GM18951 (cell line): Measurements from ENCODE around the gene ACADS.

Experiments used
- POLR2A ChIP-seq: IDR thresholded peaks from 4 replicates; pipeline ENCODE4 v1.6.1; 2011; ENCODE audit warnings: mild to moderate bottlenecking; ENCODE audit not compliant: insufficient read length, insufficient read depth; ENCODE audit errors: extremely low read depth
- in situ Hi-C: fragments of 300-500 bp; cut with MboI; formaldehyde crosslinking; loops from one replicate; pipeline ENCODE4 v1.12.0; 2022; ENCODE audit warnings: low sequenced_read_pairs, mixed read lengths, inconsistent platforms; ENCODE audit not compliant: unreplicated experiment

Gene ACADS

DNA sequence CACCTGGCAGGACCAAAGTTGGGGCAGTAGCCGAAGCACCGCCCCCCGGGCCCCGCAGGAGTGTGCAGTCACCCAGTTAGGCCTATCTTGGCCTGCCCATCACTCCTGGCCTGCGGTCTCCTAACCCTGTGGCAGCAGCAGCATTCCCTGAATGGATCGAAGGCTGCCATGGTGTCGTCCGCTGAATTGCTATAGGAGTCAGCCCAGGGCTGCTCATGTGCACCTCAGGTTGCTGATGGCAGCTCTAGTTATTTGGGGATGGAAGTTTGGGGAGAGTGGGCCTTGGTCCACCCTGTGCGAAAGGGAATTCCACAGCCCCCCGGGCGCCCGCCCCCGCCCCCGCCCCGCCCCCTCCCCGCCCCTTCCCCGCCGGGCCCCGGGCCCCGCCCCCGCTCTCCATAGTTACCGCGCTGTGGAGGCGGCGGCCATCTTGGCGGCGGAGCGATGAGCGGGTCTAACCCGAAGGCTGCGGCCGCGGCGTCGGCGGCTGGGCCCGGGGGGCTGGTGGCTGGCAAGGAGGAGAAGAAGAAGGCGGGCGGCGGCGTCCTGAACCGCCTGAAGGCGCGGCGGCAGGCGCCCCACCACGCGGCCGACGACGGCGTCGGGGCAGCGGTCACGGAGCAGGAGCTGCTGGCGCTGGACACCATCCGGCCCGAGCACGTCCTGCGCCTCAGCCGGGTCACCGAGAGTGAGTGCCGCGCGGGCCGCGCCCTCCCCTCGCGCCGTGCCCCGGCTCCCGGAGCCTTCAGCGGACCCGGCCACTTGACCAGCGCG is 15.4 kb upstream of the ACADS start, which contains the start of gene UNC119B:
Gene UNC119B (plus strand): TSS at position 428 of the 774 bp plus-strand sequence. CDS start 17 bp downstream, at position 445.
- TF ChIP-seq POLR2A, result peak; percentile 66
- in situ Hi-C loops, result loop anchor here (10.0 kb wide), 1 partner anchor 65 kb away; the partner anchor contains the start of gene CABP1

DNA sequence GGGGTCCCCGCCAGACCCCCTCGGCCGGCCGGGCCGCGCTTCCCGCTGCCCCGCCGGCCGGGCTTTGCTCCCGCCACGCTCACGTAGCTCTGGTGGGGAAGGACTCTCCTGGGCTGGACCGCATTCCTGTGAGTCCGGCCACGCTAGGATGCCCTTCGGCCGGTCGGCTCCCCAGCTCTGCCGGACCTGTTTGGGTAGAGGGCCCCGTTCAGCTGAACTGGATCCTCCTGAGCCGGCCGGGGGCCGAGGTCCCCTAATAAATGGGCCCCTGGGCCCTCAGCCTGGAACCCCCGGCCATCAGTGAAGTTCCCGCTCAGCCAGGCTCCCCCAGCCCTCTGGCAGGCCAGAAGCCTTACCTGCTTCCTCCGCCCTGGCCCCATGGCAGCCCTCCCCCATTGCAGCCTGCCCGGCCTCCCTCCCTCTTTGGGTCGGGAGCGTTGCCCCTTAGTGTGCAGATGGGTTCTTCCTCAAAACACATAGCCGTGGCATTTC is 14.8 kb upstream of the ACADS start:
- in situ Hi-C loops, result loop anchor here (10.0 kb wide), 1 partner anchor 66 kb away; the partner anchor contains the start of gene CABP1
- TF ChIP-seq POLR2A, result no peak

DNA sequence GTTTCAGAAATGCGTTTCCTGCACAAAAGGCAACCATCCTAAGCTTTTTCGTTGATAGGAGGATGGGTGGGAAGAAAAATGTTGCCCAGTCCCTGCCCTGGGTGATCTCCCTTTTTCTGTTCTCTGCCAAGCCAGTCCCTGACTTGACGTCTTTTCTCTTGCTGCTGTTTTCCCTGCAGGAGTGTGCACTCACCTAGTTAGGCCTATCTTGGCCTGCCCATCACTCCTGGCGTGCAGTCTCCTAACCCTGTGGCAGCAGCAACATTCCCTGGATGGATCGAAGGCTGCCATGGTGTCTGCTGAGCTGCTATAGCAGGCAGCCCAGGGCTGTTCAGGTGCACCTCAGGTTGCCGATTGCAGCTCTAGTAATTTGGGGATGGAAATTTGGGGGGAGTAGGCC is 14.2 kb upstream of the ACADS start:
- in situ Hi-C loops, result loop anchor here (10.0 kb wide), 1 partner anchor 67 kb away; the partner anchor contains the start of gene CABP1
- no peak for TF ChIP-seq POLR2A

DNA sequence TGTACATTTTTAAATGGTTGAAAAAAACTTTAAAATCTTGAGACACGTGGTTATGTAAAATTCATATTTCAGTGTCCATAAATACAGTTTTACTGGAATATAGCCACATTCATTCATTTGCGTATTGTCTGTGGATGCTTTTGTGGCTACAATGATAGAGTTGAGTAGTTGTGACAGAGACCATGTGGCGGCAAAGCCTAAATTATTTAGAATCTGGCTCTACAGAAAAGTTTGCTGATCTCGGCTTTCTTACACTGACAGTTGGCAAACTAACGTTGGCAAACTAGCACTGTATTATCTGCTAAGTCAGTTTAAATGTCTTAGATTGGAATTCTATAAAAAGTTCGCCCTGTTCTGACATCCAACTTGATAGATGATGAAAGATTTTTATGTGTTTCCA is 13.0 kb upstream of the ACADS start:
- TF ChIP-seq POLR2A, result no peak
- in situ Hi-C loops, result loop anchor here (10.0 kb wide), 1 partner anchor 68 kb away; the partner anchor contains the start of gene CABP1

DNA sequence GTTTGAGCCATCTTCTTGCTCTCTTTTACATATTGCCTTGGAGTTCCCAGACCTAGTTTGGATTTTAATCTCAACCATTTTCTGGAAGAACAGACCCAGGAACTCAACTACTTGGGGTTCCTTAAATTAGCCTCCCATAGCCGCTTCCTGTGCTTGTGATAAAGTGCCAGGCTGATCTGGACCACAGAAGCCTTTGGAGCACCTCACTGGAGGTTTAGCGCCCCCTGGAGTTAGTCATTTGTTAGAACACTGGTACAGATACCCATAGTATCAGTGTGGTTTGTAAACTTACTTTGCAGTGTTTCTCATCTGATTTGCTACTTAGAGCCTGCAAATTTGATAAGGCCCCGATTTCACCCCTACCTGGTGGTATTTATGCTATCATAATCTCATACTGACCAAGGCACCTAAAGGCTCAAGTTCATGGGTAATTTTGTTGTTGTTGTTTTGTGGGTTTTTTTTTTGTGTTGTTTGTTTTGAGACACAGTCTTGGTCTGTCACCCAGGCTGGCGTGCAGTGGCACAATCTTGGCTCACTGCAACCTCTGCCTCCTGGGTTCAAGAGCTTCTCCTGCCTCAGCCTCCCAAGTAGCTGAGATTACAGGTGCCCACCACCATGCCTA is 11.7 kb upstream of the ACADS start:
- TF ChIP-seq POLR2A, result no peak
- in situ Hi-C loops, result loop anchor here (10.0 kb wide), 1 partner anchor 69 kb away; the partner anchor contains the start of gene CABP1

DNA sequence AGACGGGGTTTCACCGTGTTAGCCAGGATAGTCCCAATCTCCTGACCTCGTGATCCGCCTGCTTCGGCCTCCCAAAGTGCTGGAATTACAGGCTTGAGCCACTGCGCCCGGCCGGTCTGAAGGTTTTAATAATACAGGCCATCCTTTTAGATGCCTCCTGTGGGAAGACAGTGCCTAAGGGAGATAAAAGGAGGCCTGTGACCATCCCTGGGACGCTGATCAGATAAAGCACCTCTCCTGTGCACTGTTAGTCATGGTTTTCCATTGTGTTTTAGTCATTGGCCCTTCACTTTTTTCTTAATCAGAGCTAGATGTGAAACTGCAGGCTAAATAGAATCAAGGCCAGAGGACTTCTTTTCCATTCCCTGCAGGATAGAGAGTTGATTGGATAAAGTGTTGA is 7.6 kb upstream of the ACADS start:
- in situ Hi-C loops, result loop anchor here (10.0 kb wide), 1 partner anchor 73 kb away; the partner anchor contains the start of gene CABP1
- TF ChIP-seq POLR2A, result no peak

DNA sequence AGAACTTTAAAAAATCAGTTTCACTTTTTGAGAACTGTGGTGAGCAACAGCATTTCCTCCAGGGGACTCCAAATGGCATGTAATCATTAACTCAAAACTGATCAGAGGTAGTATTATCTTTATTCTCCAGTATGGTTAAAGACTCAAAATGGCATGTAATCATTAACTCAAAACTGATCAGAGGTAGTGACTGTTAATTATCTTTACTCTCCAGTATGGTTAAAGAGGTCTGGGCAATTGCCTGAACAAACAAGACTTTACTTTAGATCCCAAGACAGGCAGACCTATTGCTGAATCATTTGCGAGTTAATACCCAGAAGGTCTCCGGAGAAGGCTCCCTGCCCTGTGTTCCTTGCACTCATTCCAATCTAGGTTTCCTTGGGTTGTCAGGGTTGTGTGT is 6.6 kb upstream of the ACADS start:
- in situ Hi-C loops, result loop anchor here (10.0 kb wide), 1 partner anchor 74 kb away; the partner anchor contains the start of gene CABP1
- TF ChIP-seq POLR2A, result no peak

DNA sequence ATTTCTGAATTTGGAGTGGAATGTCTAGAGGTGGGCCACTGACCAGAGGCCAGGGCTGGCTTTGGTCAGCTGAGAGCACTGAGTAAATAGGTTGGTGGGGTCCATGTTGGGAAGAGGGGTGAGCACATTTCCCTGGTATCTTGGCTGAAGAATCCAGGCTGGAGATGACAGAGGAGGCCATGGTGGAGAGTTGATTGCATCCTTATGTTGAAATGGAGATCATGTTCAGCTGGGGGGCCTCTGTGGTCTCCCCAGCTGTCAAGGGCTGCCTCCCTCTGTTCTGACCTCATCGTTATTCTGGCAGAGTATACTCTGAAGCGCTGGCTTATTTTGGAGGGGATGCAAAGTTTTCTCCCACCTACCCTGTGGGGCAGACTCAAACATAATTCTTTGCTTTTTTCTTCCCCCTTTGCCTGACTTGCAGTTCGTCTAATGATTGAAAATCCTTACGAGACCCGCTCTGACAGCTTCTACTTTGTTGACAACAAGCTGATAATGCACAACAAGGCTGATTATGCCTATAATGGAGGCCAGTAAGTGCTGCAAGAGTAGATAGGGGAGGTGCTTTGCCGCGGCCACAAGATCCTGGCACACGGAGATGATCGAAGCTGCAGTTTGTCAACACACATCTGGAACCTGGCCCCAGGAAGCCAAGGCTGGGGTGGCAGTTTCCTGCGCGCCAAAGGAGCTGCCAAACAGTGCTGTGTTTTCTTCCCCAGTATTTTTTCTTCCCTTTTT is 6.0 kb upstream of the ACADS start:
- in situ Hi-C loops, result loop anchor here (10.0 kb wide), 1 partner anchor 75 kb away; the partner anchor contains the start of gene CABP1
- TF ChIP-seq POLR2A, result no peak

DNA sequence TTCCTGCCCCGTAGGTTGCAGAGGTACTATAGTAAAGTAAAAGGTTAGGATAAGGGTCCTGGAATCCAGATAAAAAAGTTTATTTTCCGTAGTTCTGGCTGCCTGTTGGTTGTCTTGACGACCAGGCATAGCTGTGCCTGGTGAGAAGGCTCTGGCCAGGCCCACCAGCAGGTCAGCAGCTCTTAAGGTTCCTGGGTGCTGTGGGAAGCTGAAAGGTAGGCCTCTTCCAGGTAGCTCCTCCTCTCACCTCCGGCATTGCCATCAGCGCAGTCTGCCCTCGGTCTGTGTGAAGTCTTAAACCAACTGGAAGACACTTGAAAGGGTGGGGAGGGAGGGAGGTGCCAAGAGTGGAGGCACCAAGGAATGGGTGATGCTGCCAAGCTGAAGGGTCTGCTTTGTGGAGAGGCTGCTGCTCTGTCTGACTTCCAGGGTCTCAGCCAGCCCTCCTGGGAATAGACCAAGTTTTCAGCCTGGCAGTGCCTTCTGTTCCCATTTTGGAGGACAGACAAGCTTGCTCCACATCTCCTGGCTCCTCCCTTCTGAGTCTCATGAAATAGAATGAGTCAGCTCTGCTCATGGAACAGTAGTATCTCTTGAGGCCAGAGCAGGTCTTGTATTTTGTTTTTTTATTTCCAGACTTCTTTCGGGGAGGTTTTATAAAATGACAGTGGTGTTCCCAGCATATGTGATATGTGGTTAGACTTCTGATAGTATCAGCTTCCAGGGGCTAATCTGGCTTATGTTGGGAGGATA is 5.2 kb upstream of the ACADS start:
- TF ChIP-seq POLR2A, result no peak
- in situ Hi-C loops, result no loop called here

DNA sequence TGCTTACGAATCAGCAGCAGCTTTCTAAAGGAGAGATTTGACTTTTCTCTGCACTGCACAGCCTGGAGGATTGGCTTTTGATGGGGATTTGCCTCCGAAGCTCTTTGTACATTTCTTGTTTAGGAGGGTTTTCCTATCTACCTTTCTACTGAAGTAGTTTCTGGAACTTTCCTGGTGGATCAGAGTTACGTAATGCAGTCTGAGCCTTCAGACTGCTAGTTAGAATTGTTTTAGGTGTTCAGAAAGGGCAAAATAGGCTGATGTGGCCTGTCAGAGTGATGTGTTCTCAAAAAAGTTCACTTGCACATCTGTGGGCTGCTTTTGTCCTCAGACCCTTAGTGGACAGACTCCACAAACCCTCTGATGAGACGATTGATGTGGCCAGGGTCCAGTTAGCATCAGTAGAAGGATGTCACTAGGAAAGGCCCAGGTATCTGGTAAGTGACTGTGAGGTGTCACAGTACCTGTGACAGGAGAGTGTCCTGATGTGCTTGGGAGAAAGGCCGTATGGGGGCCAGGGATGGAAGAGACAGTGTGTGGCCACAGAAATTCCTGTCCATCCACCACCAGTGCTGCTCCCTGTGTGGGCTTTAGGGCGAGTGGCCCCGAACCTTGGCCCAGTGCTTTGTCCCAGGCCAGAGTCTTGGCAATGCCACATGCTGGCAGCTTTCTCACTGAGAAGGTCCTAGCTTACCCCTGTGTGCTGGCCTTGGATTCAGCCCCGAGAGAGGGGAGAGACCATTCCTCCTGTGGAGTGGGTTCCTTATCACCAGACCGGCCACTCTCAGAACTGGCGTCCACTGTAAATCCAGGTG is 4.4 kb upstream of the ACADS start:
- TF ChIP-seq POLR2A, result no peak
- in situ Hi-C loops, result no loop called here

DNA sequence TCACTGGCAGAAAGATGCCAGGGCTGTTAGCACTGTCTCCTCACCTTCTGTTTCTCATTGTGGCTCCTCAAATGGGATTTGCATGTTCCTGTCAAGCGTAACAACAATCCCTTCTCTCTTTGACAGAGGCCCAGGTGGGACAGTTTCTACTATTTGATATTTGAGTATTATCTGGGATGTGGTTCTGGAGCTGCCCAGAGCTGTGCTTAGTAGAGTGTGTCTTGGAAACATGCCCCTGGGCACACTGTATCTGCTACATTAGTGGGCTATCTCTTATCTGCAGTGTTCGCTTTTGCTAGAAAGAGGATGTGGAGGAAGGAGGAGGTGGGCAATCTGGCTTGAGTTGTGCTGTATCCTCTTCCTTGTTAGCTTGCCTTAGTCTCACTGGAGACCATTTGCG is 3.8 kb upstream of the ACADS start:
- in situ Hi-C loops, result no loop called here
- TF ChIP-seq POLR2A, result no peak

DNA sequence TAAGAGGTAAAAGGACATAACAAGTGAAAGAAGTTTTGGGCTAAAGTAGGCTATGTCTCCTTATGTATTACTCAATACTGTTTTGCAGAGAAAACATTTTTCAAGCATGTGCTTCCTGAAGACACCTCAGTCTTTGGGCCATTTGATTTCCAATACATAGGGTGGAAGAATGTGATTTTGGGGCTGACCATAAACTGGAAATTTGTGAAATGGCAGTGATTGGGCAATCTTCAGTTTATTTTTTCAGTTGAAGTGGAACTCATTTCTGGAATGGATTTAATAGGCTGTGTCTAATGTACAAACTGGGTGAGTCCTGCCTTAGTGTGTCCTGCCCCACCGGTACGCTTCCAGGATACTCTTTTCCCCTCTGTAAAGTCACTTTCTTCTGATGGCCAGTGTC is 2.8 kb upstream of the ACADS start:
- in situ Hi-C loops, result no loop called here

DNA sequence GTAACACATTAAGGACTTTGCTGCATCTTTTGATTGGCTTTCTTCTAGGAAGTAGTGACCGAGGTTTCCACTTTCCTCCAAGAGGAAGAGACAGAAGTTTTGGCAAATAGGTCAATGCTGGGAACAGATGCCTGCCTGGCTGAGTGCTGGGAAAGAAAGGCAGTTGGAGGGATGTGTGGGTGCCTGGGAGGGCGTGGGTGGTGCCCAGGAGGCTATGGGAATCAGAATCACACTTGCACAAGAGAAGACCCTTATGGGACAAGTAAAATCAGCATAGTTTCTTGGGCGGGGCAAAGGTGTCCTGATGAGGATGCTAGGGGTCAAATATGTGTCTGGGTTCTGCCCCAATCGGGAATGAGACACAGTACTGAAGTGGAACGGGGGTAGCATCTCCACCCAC is 906 bp upstream of the ACADS start:
- in situ Hi-C loops, result no loop called here
- TF ChIP-seq POLR2A, result no peak

More for the DNA sequence above, 2.8 kb upstream of the ACADS start:
- TF ChIP-seq POLR2A, result no peak
